ENCODE data around the gene MAP6. TPM values are rescaled to one million over a fixed set of nuclear protein-coding genes. Genes with fewer than 3 reads are reported as not detected.

MAP6 gene
- total and polyA plus RNA-seq, 2 of the 13 experiments (the other 11 are each of a cell fraction or from before 2014, with no cell fraction given): 0.04 TPM; not detected in 1

DNA sequence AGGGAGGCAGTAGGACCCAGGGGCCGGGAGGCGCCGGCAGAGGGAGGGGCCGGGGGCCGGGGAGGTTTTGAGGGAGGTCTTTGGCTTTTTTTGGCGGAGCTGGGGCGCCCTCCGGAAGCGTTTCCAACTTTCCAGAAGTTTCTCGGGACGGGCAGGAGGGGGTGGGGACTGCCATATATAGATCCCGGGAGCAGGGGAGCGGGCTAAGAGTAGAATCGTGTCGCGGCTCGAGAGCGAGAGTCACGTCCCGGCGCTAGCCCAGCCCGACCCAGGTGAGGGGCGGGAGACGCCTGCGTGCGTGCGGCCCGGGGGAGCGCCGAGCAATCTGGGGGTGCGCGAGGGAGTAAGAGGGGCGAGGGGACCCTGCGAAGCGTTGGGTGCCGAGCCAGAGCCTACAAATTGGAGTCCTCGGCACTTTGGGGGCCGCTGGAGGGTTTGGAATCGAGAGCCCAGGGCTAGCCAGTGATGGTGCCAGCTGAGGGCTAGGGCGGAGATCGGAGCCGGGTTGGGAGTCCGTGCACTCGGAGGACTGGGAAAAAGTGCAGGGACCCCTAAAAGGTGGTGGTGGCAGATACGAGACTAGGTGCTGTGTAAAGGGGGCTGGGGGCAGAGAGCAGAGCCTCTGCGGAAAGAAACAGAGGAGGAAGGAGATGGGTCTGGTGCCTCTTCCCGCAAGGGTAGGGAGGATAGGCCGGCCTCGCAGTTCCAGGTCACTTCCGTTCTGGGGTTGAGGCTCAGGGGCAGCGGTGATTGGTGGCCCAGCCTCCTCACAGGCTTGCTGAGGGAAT, 106.6 kb downstream of the MAP6 start, which contains the start of gene SERPINH1 (continued):
- TF ChIP-seq, protein P1, sequence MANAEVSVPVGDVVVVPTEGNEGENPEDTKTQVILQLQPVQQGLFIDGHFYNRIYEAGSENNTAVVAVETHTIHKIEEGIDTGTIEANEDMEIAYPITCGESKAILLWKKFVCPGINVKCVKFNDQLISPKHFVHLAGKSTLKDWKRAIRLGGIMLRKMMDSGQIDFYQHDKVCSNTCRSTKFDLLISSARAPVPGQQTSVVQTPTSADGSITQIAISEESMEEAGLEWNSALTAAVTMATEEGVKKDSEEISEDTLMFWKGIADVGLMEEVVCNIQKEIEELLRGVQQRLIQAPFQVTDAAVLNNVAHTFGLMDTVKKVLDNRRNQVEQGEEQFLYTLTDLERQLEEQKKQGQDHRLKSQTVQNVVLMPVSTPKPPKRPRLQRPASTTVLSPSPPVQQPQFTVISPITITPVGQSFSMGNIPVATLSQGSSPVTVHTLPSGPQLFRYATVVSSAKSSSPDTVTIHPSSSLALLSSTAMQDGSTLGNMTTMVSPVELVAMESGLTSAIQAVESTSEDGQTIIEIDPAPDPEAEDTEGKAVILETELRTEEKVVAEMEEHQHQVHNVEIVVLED (CRISPR knock-in tag; IDR thresholded peaks at IDR 0.05; ENCODE audit: borderline replicate concordance): no peak; the same call in 1 of the 2 replicates
- TF ChIP-seq ZNF430 (CRISPR knock-in tag; IDR thresholded peaks at IDR 0.05) (peak; percentile 84; the same call in 1 of the 2 replicates), AHR (CRISPR knock-in tag; IDR thresholded peaks at IDR 0.05) (no peak), RBM39 (IDR thresholded peaks at IDR 0.05; ENCODE audit: low read depth, low read length, poor library complexity, severe bottlenecking) (no peak), ZKSCAN1 (IDR thresholded peaks at IDR 0.05; ENCODE audit: low read length) (no peak), HOXA7 (CRISPR knock-in tag; IDR thresholded peaks at IDR 0.05) (no peak), SOX6 (IDR thresholded peaks at IDR 0.05) (no peak), SOX6 (CRISPR knock-in tag; IDR thresholded peaks at IDR 0.05) (peak; percentile 24), ZNF704 (CRISPR knock-in tag; IDR thresholded peaks at IDR 0.05; ENCODE audit: borderline replicate concordance) (no peak), MTA1 (CRISPR knock-in tag; IDR thresholded peaks at IDR 0.05; ENCODE audit: borderline replicate concordance) (no peak), TOE1 (CRISPR knock-in tag; IDR thresholded peaks at IDR 0.05) (0 out of 2 replicates have a peak, but pooled peaks have one; percentile 12), ATF7 (IDR thresholded peaks at IDR 0.05) (no peak), ATF7 (CRISPR knock-in tag; IDR thresholded peaks at IDR 0.05) (no peak), MLLT10 (CRISPR knock-in tag; IDR thresholded peaks at IDR 0.05) (no peak), PITX1 (CRISPR knock-in tag; IDR thresholded peaks at IDR 0.05) (no peak), ZBTB43 (CRISPR knock-in tag; conservative IDR thresholded peaks at IDR 0.05) (no peak), TCF12 (IDR thresholded peaks at IDR 0.05) (no peak), TCF12 (CRISPR knock-in tag; IDR thresholded peaks at IDR 0.05) (no peak), ZNF263 (CRISPR knock-in tag; IDR thresholded peaks at IDR 0.05) (peak; percentile 2; the same call in 1 of the 2 replicates), ZNF572 (CRISPR knock-in tag; IDR thresholded peaks at IDR 0.05) (0 out of 2 replicates have a peak, but pooled peaks have one; percentile 39), ZNF670 (CRISPR knock-in tag; IDR thresholded peaks at IDR 0.05; ENCODE audit: borderline replicate concordance) (0 out of 2 replicates have a peak, but pooled peaks have one; percentile 22)
- TF ChIP-seq, protein P2, sequence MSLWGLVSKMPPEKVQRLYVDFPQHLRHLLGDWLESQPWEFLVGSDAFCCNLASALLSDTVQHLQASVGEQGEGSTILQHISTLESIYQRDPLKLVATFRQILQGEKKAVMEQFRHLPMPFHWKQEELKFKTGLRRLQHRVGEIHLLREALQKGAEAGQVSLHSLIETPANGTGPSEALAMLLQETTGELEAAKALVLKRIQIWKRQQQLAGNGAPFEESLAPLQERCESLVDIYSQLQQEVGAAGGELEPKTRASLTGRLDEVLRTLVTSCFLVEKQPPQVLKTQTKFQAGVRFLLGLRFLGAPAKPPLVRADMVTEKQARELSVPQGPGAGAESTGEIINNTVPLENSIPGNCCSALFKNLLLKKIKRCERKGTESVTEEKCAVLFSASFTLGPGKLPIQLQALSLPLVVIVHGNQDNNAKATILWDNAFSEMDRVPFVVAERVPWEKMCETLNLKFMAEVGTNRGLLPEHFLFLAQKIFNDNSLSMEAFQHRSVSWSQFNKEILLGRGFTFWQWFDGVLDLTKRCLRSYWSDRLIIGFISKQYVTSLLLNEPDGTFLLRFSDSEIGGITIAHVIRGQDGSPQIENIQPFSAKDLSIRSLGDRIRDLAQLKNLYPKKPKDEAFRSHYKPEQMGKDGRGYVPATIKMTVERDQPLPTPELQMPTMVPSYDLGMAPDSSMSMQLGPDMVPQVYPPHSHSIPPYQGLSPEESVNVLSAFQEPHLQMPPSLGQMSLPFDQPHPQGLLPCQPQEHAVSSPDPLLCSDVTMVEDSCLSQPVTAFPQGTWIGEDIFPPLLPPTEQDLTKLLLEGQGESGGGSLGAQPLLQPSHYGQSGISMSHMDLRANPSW (CRISPR knock-in tag; IDR thresholded peaks at IDR 0.05; ENCODE audit: borderline replicate concordance): no peak
